WTC11 (cell line): ENCODE data around the gene LYRM4.

Experiments used
- ESRRA ChIP-seq: sonication (generic); formaldehyde crosslinking; IDR thresholded peaks from 2 replicates; pipeline ENCODE4 v1.8.1; 2022; ENCODE audit warnings: mild to moderate bottlenecking, missing genetic modification reagents, borderline replicate concordance
- NFYB ChIP-seq: sonication (generic); formaldehyde crosslinking; conservative IDR thresholded peaks from 2 replicates; pipeline ENCODE4 v1.8.0; 2022; ENCODE audit warnings: low read depth, missing genetic modification reagents
- SP1 ChIP-seq: sonication (generic); formaldehyde crosslinking; conservative IDR thresholded peaks from 2 replicates; pipeline ENCODE4 v1.8.1; 2022; ENCODE audit warnings: missing genetic modification reagents
- ZNF396 ChIP-seq: fragments of 250-450 bp; sonication (Bioruptor Pico); IDR thresholded peaks from 2 replicates; pipeline ENCODE4 v1.8.0; 2021; ENCODE audit warnings: mild to moderate bottlenecking, moderate library complexity, borderline replicate concordance
- TF ChIP-seq, protein P1 (sequence below): fragments of 200-600 bp; IDR thresholded peaks from 2 replicates; pipeline ENCODE4 v1.8.0; 2022; ENCODE audit warnings: antibody characterized with exemption
- TF ChIP-seq, protein P2 (sequence below): sonication (generic); formaldehyde crosslinking; IDR thresholded peaks from 2 replicates; pipeline ENCODE4 v1.8.1; 2022; ENCODE audit warnings: mild to moderate bottlenecking, moderate library complexity, missing genetic modification reagents
- TF ChIP-seq, protein P3 (sequence below): sonication (generic); formaldehyde crosslinking; IDR thresholded peaks from 2 replicates; pipeline ENCODE4 v1.8.0; 2023; ENCODE audit warnings: missing genetic modification reagents

DNA sequence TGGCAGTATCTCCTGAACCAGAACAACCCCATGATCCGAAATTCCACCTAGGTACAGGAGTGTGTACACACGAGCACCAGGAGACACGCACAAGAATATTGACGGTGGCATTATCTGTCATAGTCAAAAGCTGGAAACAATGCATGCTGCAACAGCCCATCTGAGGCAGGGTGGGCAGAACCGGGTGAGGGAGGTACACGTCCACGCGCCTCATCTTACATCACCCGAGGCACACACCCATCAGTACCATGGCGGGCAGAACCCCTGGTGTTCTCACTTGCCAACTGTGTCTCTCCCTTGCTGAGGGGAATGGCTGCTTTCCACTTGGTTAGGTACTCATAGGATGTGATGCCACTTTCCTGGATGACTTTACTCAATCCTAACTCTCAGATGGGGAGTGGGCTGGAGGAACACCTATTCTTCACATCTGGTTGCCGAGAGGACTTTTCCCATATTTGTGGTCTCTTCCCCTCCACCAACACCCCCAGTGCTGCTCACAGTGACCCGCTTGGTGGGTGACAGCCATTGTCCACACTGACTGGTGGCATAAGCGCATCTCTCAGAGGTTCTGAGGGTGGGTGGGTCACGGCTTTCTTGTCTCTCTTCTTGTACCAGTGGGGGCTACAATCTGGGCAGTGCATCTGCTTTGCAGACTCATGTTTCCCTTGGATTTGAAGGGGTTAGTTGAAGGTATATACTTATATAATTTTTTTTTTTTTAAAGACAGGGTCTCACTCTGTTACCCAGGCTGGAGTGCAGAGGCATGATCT, 162.1 kb downstream of the LYRM4 start:
- no peak for TF ChIP-seq NFYB (CRISPR knock-in tag)
- TF ChIP-seq, protein P1, sequence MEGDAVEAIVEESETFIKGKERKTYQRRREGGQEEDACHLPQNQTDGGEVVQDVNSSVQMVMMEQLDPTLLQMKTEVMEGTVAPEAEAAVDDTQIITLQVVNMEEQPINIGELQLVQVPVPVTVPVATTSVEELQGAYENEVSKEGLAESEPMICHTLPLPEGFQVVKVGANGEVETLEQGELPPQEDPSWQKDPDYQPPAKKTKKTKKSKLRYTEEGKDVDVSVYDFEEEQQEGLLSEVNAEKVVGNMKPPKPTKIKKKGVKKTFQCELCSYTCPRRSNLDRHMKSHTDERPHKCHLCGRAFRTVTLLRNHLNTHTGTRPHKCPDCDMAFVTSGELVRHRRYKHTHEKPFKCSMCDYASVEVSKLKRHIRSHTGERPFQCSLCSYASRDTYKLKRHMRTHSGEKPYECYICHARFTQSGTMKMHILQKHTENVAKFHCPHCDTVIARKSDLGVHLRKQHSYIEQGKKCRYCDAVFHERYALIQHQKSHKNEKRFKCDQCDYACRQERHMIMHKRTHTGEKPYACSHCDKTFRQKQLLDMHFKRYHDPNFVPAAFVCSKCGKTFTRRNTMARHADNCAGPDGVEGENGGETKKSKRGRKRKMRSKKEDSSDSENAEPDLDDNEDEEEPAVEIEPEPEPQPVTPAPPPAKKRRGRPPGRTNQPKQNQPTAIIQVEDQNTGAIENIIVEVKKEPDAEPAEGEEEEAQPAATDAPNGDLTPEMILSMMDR = no peak
- TF ChIP-seq, protein P2, sequence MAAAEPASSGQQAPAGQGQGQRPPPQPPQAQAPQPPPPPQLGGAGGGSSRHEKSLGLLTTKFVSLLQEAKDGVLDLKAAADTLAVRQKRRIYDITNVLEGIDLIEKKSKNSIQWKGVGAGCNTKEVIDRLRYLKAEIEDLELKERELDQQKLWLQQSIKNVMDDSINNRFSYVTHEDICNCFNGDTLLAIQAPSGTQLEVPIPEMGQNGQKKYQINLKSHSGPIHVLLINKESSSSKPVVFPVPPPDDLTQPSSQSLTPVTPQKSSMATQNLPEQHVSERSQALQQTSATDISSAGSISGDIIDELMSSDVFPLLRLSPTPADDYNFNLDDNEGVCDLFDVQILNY (CRISPR knock-in tag) = no peak
- TF ChIP-seq ZNF396 (CRISPR knock-in tag) = no peak
- TF ChIP-seq ESRRA (CRISPR knock-in tag) = no peak
- TF ChIP-seq, protein P3, sequence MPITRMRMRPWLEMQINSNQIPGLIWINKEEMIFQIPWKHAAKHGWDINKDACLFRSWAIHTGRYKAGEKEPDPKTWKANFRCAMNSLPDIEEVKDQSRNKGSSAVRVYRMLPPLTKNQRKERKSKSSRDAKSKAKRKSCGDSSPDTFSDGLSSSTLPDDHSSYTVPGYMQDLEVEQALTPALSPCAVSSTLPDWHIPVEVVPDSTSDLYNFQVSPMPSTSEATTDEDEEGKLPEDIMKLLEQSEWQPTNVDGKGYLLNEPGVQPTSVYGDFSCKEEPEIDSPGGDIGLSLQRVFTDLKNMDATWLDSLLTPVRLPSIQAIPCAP = no peak
- no peak for TF ChIP-seq SP1 (CRISPR knock-in tag)
